ENCODE measurements around the gene WDR7.

- no peak for TF ChIP-seq POLR2AphosphoS5 (IDR thresholded peaks at IDR 0.05)
- no peak for TF ChIP-seq CTCF (IDR thresholded peaks at IDR 0.05)
- no peak for TF ChIP-seq POLR2A (IDR thresholded peaks at IDR 0.05)
- no peak for TF ChIP-seq EP300 (IDR thresholded peaks at IDR 0.05)
Measured at GRCh38 chr18:56851774-56852173, 200.6 kb downstream of the WDR7 start.
